ENCODE results near the gene MSX2. TPM values are rescaled to one million over a fixed set of nuclear protein-coding genes. Genes with fewer than 3 reads are reported as not detected.

Gene MSX2
- total RNA-seq, 1 experiment from 2014 or later = 11.3 TPM

GRCh38 chr5:174733836-174734235, 9.5 kb downstream of the MSX2 start:
- H3K79me2 ChIP-seq (ENCODE audit: insufficient read depth, low read length) = no peaks in the 10 kb centered on the region
- H3K4me2 ChIP-seq (ENCODE audit: low read length) = no peak overlapping the region
- H3K9ac ChIP-seq (ENCODE audit: low read length) = no peak overlapping the region
- H3K4me1 ChIP-seq (ENCODE audit: control insufficient read depth in 1 of 2, insufficient read depth in 2 of 2, low read length in 2 of 2) = peaks cover 10 to 16% of the 10 kb centered on the region in 2 experiments
- no peaks in the 10 kb centered on the region for H3K9me2 ChIP-seq (ENCODE audit: insufficient read depth)
- no TSS peak for BruUV-seq (replicated peaks)
- ChIA-PET RAD21 (ENCODE audit: low non-redundant PET in 1 of 2, low total read pairs in 2 of 2, uncharacterized antibody in 2 of 2, unreplicated experiment in 2 of 2) (no interaction called here), CTCF (interaction anchor here (6.2 kb wide), 1 partner anchor 314 kb away, joined by 47 read pairs; no protein-coding TSS in a partner anchor), POLR2A (no interaction called here)
- no peaks in the 10 kb centered on the region for H4K20me1 ChIP-seq (ENCODE audit: insufficient read depth)
- intact Hi-C loops (cut with micrococcal nuclease) = no loop called here
- H3K4me3 ChIP-seq (replicated peaks in 1 of 2; ENCODE audit: low read depth in 1 of 2, low read length in 2 of 2) = no peak overlapping the region
- no peaks in the 10 kb centered on the region for H3K9me3 ChIP-seq (ENCODE audit: control insufficient read depth in 1 of 2, insufficient read depth in 1 of 2, low read depth in 1 of 2, low read length in 2 of 2)
- DNase-seq (ENCODE audit: low read depth, low spot score) (no peak), ATAC-seq (no peak)
- TF ChIP-seq TCF7L2 (IDR thresholded peaks at IDR 0.05; ENCODE audit: borderline replicate concordance, extremely low read depth, insufficient read depth, insufficient read length) = no peak
- no peak for TF ChIP-seq ELF1 (IDR thresholded peaks at IDR 0.05; ENCODE audit: borderline replicate concordance, low read depth)
- TF ChIP-seq CBX3 (IDR thresholded peaks at IDR 0.05; ENCODE audit: low read depth) = no peak
- TF ChIP-seq ZFX (IDR thresholded peaks at IDR 0.05) = no peak
- no peak for TF ChIP-seq POLR2A (IDR thresholded peaks at IDR 0.05; ENCODE audit: borderline replicate concordance, extremely low read depth, insufficient read depth, insufficient read length)
- TF ChIP-seq CEBPB (IDR thresholded peaks at IDR 0.05; ENCODE audit: low read depth) = no peak
- TF ChIP-seq ZBTB33 (IDR thresholded peaks at IDR 0.05; ENCODE audit: extremely low read depth, insufficient replicate concordance, low read length) = no peak
- TF ChIP-seq REST (IDR thresholded peaks at IDR 0.05; ENCODE audit: low read depth) = no peak
- TF ChIP-seq ZNF274 (IDR thresholded peaks at IDR 0.05; ENCODE audit: low read depth, low read length) = no peak
- no peak for TF ChIP-seq SIN3A (IDR thresholded peaks at IDR 0.05; ENCODE audit: low read depth)
- no peak for TF ChIP-seq POLR2AphosphoS5 (IDR thresholded peaks at IDR 0.05; ENCODE audit: low read depth, low read length)
- H3K27me3 ChIP-seq (ENCODE audit: insufficient read depth, low read length) = no peaks in the 10 kb centered on the region; the same call in 1 of the 2 replicates
- H3K36me3 ChIP-seq (ENCODE audit: control insufficient read depth in 1 of 2, insufficient read depth in 2 of 2, low read length in 2 of 2) = peaks cover 8 to 10% of the 10 kb centered on the region in 2 experiments; a peak in 2 of 4 replicates
- H3K27ac ChIP-seq (ENCODE audit: low read depth, low read length) = no peak overlapping the region
- no peak overlapping the region for H2AFZ ChIP-seq (ENCODE audit: low read depth, low read length, poor library complexity, severe bottlenecking)
